T-helper 1 cell treated with Interleukin-12 subunit alpha and Interleukin-12 subunit beta and Interleukin-4 antibody, amounts not matched to agents 30 ng/mL and 1 ng/mL, for 36 hours (primary cell): ENCODE data around the gene IL10RA. TPM values are rescaled to one million over a fixed set of nuclear protein-coding genes. Genes with fewer than 3 reads are reported as not detected.

Experiments used
- intact Hi-C: fragments of 100-400 bp; cut with micrococcal nuclease; formaldehyde crosslinking; loops from one replicate; pipeline ENCODE4 v1.15.1; 2024
- total RNA-seq: library from RNA; stranded (reverse); gene quantifications from 2 replicates; pipeline ENCODE4 v1.2.3, GENCODE V29; 2022

IL10RA gene
- total RNA-seq, 1 donor from 2014 or later: 280 TPM

DNA sequence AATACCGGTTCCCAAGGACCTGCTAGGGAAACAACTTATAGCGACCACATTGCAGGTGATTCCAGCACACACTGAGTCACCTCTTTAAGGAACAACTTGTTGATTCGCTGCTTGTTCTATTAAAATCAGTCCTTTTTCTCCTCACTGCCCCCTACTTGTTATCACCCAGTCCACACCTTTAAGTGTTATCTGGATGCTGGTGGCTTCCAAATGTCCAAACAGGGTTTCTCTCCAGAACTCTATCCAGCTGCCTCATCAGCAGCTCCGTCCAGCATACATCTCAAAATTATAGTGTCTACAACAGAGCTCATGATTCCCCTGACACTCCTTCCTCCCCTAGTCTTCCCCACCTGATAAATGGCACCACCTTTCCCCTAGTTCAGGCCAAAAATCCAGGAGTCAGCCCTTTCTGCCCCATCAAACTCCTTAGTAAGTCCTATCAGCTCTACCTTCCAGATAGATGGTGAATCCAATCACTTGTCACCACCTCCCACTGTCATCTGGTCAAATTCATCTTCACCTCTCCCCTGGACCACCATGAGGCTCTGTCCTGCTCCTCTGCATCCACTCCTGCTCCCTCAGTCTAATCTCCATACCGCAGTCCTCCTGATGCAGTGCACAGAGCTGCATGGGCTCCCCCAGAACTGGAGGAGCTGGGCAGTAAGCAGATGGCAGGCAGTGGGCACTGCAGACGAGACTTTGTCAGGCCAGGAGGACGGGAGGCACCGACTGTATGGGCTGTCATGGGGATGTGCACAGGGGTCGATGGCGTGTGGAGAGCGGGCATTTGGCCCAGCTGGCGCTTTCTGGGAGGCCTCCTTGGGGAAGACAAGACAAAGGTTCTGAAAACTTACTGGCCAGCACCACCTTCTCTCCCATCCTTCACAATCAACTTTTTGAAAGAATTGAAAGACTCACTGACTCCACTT lies 19.3 kb downstream of the IL10RA start:
- intact Hi-C loops: loop anchor here (10.0 kb wide), 1 partner anchor 299 kb away; the partner anchor contains the start of gene CD3E

DNA sequence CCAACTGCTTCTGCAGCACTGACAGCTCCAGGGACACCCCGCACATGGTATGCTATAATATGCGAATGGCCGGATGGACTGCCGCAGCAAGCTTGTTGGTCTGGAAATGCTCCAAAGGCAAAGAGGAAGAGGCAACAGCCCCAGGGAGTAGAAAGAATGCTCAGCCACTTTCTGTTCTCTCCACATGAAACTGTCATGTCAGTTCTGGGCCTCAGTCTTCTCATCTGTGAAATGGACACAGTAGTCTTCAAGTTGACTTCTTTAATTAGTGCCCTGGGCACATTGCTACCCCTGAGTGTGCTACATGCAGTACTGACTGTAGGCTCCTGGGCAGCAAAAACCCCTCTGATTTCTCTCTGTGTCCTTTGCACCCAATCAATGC lies 19.9 kb downstream of the IL10RA start:
- intact Hi-C loops: loop anchor here (10.0 kb wide), 1 partner anchor 299 kb away; the partner anchor contains the start of gene CD3E

DNA sequence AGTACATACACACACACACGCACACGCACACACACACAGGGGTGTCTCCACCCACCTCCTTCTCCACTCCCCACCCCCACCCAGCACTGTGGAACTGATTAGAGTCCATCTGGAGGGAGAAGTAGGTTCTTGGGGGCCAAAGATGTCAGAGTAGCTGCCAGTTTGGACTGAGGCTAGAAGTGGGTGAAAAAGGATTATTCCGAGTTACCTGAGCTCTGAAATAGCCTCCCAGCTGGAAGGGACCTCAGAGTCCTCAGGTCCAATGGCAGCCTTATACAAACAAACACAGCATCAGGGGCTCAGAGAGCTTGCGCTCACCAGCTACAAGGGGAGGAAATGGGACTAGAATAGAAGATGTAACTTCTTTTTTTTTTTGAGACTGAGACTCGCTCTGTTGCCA lies 20.8 kb downstream of the IL10RA start:
- intact Hi-C loops: loop anchor here (10.0 kb wide), 1 partner anchor 298 kb away; the partner anchor contains the start of gene CD3E

DNA sequence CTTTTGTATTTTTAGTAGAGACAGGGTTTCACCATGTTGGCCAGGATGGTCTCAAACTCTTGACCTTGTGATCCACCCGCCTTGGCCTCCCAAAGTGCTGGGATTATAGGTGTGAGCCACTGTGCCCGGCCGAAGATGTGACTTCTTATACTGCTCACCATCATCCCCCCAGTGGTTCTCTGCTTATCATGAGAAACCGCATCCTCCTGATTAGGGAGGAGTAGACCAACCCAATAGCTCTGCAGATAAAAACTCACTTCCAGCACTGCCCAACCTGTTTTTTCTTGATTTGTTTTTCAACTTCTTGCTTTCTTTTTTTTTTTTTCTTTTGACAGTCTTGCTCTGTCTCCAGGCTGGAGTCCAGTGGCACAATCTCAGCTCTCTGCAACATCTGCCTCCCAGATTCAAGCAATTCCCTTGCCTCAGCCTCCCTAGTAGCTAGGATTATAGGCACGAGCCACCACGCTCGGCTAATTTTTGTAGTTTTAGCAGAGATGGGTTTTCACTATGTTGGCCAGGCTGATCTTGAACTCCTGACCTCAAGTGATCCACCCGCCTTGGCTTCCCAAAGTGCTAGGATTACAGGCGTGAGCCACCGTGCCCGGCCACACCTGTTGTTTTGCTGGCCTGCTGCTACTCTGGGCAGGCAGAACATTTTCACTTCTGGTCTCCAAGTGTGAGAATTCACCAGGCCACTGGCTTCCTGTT lies 21.5 kb downstream of the IL10RA start:
- intact Hi-C loops: loop anchor here (10.0 kb wide), 1 partner anchor 297 kb away; the partner anchor contains the start of gene CD3E

DNA sequence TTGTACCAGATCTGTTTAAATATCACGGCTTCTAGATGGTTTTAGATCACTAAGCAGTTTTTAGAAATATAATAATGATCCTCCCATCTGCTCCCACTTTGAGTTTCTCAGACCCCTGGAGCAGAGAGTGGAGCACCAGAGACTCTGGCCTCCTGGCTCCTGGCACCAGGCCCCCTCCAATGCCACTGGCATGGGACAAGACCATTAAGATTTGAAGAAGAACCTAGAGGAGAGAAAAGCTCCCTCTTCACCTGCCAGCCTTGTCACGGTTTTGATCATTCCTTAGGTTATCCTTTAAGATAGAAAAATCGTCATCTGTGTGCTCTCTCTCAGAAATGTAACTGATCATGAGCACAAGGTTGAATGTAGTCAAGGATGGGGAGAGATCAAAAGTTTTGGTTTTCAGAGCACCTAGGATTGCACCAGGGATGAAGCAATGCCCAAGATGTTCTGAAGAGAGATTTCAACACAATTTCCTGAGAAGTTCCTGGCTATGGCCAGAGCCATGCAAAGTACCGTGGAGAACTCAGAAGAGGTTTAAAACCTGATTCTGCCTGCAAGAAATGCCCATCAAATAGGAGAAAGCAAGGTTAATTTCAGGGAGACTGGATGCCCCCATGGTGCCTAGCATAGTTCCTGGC lies 22.2 kb downstream of the IL10RA start:
- intact Hi-C loops: loop anchor here (10.0 kb wide), 1 partner anchor 296 kb away; the partner anchor contains the start of gene CD3E

DNA sequence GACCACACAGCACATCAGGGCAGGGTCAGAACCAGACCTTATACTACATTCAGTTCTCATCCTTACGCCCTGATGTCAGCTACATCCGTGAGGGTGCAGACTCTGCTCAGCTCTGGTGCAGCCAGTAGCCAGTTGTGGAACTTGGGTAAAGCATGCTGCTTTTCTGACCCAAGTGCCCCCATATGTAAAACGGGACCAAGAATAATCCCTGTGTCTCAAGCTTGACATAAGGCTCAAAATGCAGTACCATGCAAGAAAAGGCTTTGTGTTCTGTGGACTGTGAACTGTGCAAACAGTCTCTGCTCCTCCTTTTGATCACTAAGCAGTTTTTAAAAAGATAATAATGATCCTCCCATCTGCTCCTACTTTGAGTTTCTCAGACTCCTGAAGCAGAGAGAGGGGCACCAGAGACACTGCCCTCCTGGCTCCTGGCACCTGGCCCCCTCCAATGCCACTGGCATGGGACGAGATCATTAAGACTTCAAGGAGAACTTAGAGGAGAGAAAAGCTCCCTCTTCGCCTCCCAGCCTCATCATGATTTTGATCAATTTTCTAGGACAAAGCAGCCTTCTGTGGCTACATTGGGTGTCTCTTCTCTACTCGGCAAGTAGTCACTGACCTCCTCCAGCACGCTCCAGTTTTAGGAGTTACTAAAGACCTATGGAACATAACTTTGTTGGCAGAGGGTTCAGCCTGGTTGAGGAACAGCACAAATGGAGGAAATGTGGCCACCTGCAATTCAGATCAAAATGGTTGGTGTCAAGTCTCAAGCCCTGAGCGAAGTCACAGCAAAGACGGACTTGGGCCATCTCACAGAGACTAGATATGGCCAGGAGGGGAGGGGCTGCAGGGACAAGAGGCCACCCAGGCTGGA lies 23.9 kb downstream of the IL10RA start:
- intact Hi-C loops: loop anchor here (10.0 kb wide), 1 partner anchor 295 kb away; the partner anchor contains the start of gene CD3E

DNA sequence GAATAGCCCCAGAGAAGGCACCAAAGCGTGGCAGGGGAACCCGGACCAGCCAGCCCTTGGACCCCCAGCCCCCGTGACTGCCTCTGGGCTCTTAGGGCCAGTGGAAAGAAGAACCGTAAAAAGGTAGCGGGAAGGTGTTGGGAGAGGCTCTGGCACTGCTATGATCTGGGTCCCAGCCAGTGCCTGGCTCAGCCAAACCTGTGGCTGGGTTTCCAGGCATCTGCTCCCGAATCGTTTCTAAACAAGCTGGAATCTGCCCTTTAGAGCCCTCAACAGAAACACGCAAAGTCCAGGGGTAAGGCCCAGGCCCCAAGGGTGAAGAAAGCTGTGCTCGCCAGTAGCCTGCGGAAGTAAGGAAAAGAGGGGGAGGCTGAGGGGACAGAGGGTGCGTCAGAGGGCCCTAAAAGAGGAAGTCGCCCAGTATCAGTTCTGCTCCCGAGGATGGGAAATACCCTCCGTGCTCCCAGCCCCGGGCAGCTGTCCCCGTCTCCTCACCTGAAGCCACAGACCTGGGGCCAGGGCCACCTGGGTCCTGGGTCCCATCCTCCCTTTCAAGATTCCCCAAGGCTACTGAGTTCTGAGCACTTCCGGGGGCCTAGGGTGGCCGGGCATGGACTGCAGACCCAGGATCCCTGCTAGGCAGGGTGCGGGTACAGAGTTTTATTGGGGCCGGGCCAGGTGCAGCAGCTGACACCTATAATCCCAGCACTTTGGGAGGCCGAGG lies 24.7 kb downstream of the IL10RA start:
- intact Hi-C loops: no loop called here

DNA sequence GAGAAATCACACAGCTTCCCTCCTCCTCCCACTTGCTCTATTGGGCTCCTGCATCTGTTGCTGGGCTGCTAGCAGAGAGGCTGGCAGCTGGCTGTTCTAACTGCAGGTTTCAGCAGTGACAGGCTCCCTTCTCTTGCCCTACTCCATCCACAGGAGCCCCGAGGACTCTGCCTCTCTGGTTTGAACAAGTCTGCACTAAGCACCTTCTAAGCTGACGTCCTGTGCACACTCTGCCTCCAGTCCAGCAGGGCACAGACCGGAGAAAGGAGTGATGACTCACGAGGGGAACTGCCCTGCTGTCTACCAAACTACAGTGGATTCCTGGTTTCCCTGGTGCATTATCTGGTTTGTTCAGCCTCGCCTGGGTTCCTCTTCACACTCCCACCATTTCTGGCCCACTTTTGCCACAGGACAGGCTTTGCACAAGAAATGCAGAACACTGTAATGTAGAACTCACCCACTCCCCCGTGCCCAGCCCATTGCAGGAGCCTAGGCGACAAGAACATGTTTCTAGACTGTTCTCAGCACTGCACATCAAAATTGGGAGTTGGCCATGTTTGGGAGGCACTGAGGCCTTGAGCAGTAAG lies 26.0 kb downstream of the IL10RA start:
- intact Hi-C loops: no loop called here

DNA sequence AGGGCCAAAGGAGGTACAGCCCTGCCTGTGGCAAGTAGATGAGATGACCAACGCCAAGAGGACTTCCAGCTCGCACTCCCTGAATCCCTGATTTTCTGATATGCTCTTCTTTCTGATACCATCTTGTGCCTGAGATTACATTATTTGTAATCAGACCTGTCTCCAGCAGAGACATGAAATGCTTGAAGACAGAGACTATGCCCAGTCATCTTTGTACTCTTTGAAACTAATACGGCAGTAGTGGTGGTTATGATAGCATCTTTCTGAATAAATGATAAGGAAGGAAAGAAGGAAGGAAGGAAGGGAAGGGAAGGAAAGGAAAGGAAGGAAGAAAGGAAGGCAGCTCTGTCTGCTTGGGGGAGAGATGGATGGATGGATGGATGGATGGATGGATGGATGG lies 27.8 kb downstream of the IL10RA start:
- intact Hi-C loops: no loop called here

DNA sequence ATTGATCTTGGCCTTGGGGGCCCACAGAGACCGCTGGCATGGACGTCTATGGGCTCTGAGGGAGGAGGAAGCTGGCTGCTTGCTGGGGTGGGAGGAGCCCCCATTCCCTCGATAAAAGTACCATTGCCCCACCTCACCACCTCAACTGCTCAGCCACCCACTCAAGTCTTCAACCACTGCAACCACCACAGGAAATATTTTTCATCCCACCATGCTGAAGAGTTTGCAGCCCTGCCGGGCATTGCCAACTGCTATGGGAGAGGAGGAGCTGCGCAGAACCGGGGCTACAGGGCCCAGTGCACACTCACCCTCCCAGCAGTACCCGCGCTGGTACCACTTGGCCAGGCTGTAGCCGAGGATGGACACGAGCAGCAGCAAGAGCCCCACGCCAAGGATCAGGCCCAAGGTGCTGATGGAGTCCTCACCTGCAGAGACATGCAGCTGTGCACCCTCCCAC lies 29.2 kb downstream of the IL10RA start:
- intact Hi-C loops: no loop called here

DNA sequence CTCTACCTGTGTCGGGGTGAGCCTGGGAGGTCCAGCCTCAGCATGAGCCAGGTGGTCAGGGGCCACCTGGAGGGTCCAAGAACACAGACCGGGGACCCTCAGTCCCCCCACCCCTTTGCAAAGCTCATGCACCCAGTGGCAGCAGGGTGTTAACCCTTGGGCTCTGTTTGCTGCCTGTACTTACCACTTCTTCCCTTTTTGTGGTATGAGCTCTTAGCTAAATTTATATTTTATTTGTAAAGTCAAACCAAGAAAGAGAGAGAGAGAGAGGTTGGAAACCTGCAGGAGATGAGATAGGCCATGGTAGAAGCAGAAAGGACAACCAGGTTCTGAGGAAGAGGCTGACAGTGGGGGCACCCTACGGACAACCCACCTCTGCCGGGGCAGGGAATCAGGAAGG lies 29.9 kb downstream of the IL10RA start:
- intact Hi-C loops: no loop called here

DNA sequence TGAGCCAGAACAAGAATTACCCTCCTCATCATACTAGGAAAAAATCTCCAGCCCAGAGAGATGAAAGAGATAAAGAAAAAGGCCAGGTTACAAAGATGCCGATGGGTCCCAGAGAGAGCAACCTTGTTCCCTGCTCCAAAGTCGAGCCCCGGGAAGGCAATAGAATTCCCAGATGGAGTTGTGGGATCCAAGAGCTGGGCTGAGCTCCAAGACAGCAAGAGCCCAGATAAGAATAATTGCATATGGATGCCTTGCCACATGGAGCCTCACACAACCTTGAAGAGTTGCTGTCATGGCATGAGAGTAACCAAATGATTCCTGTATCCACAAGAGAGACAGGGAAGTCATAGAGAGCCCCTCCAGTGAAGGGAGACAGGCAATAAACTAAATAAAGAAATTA lies 30.9 kb downstream of the IL10RA start:
- intact Hi-C loops: no loop called here

DNA sequence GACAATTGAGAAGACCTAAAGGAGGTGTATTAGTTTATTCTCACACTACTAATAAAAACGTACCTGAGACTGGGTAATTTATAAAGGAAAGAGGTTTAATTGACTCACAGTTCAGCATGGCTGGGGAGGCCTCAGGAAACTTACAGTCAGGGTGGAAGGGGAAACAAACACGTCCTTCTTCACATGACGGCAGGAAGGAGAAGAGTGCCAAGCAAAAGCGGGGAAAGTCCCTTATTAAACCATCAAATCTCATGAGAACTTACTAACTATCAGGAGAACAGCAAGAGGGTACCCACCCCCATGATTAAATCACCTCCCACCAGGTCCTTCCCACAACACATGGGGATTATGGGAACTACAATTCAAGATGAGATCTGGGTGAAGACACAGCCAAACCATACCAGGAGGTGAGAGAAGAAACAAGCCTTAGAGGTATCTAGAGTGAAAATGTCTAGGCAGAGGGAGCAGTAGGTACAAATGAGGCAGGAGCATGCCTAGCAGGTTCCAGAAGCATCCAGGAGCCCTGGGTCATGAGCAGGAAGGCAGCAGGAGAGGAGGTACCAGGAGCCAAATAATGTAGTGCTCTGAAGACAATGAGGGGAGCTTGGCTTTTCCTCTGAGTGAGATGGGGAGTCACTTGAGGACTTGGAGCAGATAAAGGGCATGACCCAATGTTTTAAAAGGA lies 31.6 kb downstream of the IL10RA start:
- intact Hi-C loops: no loop called here

DNA sequence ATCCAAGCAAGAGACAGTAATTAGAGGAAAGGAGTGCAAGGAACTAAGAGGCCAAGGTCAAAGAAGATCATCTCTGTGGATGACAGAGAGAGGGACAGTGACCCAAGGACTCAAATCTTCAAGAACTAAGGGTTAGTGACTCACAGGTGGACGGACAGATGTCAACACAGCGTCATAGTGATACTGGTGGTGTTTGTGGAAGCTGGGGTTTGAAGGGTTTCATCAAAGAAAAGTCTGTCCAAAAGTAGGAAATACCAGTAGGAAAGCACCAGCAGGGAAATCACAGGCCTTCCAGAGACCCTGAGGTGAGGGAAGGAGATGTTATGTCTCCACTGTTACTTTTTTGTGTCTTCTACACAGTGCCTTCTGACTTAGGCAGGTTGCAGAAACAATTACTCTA lies 32.2 kb downstream of the IL10RA start:
- intact Hi-C loops: no loop called here

DNA sequence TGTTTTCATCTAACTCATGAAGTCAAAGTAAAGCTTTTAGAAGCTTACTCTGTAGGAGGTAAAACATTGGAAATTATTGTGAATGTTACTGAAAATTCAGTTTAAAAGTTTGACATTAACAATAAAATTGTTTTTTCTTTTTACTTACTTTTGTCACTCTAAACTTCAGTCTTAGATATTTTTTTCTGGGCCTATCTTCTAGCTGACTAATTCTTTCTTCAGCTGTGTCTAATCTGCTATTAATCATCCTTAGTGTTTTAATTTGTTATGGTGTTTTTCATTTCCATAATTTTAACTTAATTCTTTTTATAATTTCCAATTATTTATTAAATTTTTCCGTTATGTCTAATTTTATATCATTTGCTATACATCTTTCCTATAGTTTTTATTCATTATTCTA lies 35.0 kb downstream of the IL10RA start:
- intact Hi-C loops: no loop called here

DNA sequence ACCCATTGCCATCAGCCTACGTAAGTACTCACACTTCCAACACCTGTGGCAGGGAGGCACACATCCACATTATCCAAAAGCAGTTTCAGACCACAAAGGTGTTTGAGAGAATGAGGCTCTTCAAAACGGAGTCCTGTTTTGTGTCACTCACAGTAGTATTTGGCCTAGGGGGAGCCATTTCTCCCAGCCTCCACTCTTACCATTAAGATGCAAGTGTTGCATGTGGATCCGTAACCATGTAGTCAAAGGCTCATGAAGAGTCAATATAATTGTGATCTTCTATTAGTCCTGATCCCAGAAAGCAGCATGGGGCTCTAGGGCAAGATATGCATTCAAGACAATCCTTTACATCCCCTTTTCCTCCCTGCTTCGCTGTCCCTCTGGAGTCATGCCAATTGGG lies 41.5 kb downstream of the IL10RA start:
- intact Hi-C loops: no loop called here

DNA sequence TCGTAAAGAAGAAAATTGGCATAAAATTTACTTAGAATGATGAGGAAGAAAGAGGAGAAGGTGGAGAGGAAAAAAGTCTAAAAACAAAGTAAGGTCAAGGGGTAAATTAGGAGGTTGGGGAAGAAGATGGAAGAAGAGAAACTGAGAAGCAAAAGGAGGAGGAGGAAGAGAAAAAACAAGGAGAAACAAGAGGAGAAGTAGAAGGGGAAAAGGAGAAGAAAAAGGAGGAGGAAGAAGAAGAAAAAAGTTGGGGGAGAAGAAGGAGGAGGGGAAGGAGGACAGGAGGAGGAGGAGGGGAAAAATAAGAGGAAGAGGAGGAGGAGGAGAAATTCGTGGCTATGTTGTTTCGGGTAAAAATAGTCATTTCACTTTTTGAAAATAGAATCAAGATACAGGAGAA lies 42.4 kb downstream of the IL10RA start:
- intact Hi-C loops: no loop called here

DNA sequence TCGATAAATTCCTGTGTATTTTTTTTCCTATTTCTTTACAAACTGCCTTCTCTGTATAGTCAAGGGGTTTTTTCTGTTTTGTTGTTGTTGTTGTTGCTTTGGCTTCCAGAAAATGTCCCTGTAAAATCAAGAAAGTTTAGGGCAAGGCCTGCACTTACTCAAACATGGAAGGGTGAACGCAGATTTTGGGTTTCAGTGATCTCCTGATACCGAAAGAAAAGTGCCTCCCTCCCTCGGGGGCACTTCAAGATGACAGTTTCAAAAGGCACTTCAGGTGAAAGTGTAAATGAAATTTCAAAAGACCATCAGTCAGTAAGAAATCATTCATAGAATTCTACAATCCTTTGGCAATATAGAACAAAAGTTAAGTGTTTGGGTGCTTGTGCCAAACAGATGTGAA lies 47.2 kb downstream of the IL10RA start:
- intact Hi-C loops: loop anchor here (2.0 kb wide), 1 partner anchor 13 kb away; no protein-coding TSS in a partner anchor

DNA sequence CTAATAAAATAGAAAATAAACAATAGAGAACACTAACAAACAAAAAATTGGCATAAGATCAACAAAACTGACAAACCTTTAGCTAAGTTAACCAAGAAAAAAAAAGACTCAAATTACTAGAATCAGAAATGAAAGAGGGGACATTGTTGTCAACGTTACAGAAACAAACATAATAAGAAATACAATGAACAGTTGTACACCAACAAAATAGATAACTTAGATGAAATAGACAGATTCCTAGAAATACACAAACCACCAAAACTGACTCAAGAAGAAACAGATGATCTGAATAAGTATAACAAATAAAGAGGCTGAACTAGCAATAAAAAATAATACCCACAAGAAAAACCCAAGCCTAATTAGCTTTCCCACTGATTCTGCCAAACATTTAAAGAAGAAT lies 55.9 kb downstream of the IL10RA start:
- intact Hi-C loops: no loop called here
